GM12874 (cell line): Measurements from ENCODE around the gene ANKFY1.

Experiments
- TF ChIP-seq, protein P1 (sequence below): IDR thresholded peaks from 2 replicates; pipeline ENCODE4 v1.5.1; 2011; ENCODE audit warnings: low read depth, mild to moderate bottlenecking, control low read depth, low read length, moderate library complexity; ENCODE audit not compliant: insufficient read depth

ANKFY1 gene

GRCh38 chr17:4186357-4186881 lies 77.4 kb downstream of the ANKFY1 start:
- TF ChIP-seq, protein P1, sequence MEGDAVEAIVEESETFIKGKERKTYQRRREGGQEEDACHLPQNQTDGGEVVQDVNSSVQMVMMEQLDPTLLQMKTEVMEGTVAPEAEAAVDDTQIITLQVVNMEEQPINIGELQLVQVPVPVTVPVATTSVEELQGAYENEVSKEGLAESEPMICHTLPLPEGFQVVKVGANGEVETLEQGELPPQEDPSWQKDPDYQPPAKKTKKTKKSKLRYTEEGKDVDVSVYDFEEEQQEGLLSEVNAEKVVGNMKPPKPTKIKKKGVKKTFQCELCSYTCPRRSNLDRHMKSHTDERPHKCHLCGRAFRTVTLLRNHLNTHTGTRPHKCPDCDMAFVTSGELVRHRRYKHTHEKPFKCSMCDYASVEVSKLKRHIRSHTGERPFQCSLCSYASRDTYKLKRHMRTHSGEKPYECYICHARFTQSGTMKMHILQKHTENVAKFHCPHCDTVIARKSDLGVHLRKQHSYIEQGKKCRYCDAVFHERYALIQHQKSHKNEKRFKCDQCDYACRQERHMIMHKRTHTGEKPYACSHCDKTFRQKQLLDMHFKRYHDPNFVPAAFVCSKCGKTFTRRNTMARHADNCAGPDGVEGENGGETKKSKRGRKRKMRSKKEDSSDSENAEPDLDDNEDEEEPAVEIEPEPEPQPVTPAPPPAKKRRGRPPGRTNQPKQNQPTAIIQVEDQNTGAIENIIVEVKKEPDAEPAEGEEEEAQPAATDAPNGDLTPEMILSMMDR = no peak

DNA sequence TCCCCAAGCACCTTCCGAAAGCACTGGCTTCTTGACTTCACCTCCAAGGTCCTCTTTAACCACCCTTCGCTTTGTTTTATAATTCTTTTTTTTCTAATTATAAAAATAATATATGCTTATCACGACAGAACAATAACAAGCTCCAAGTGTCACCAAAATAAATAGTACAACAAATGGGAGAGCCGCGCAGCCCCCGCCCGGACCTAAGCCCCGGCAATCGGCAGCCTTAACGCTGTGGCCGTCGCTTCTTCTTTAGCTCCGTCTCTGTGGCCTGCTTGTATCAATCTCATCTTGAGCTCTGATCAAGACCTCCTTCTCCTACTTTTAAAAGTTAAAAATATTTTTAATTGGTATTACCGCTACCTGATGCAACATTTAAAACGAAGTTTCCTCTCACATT lies 78.1 kb downstream of the ANKFY1 start:
- TF ChIP-seq, protein P1 = no peak

- TF ChIP-seq, protein P1 = no peak
Observed at GRCh38 chr17:4184811-4185210, 79.0 kb downstream of the ANKFY1 start.

DNA sequence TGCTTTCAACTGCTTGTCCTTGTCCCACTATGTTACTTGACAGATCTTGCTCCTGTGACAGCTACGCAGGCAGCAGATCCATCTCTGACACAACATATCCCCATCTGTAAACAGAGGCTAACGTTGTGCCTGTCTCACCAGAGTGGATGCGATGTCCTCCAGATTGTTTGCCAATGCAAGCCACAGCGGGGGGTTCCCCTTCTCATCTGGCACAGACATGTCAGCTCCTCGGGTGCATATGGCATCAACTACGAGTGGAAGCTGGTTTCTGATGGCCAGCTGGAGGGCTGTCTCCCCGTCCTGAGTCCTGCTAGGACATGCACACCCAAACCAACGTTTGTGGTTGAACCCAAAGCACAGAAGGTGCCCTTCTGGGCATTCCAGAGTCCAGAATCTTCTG lies 81.7 kb downstream of the ANKFY1 start:
- TF ChIP-seq, protein P1 = no peak

- TF ChIP-seq, protein P1 = no peak
Observed at GRCh38 chr17:4180791-4181190, 83.0 kb downstream of the ANKFY1 start.

DNA sequence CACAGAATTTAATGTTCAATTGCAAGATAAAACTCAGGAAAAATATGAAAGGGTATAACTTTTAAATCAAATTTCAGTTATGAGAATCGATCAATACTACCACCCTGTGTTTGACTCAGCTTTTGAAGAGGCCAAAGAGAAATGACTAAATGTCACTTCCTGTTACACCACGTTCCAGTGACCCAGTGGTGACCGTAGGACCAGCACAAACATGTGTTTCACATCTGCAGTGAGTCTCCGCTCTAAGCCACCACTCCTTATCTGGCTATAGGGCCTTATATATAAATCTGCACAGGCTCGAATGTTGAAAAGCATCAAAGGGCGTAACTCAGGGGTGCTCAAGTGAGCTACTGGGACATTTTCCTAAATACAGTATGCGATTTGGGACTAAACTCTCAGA lies 84.7 kb downstream of the ANKFY1 start:
- TF ChIP-seq, protein P1 = no peak

- TF ChIP-seq, protein P1 = no peak
Observed at GRCh38 chr17:4178651-4179050, 85.1 kb downstream of the ANKFY1 start.
